Activated CD4-positive, alpha-beta T cell treated with anti-CD3 and anti-CD28 coated beads for 1 hour (primary cell): ENCODE data around the gene GRK5.

Experiments used
- DNase-seq: peaks from one replicate; pipeline ENCODE4 v3.0.0-alpha.2; 2020

GRK5 gene

DNA sequence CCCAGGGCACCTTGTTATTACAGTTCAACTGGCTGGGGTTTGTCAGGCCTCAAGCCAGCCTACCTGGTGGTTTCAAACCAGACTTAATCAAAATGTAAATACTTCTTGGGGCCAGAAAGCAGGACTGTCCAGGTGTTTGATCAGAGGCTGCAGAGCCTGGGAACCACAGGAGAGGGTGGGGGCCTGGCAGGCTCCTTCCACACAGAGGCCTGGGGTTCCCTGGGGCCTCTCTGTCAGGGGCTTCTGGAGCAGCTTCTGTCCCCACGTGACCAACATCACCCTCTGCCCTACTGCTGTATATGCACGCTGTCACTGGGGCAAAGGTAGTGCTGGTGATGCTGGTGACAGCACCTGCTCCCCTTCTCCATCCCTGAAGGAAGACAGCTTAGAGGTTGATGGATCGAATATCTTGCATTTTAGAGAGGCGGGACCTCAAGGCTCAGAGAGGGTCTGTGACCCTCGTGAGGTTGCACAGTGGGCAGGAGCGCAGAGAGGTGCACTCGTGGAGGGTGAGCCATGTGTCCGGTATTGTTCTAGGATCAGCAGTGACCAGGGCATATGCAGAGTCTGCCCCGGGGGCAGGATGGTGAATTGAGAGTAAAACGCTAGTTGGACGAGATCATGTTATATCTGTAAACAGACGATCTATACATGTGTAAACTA, 95.4 kb downstream of the GRK5 start:
- no peak for DNase-seq

DNA sequence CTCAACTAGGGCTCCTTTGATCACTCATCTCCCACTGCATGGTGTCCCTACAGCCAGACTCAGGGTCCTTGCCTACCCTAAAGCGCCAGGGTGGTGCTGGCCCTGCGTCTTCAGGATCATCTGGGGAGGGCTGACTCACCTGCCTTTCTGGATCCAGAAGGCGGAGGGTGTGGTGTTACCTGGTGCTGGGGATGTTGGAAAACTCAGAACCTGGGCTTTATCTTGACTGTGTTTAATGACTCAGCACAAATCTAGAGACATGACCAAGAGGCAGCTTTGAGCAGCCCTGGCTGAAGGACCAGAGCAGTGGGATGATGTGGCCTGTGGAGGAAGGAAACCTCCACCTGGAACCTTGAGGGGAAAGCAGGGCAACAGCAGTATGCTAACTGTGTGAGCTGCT, 96.5 kb downstream of the GRK5 start:
- no peak for DNase-seq

DNA sequence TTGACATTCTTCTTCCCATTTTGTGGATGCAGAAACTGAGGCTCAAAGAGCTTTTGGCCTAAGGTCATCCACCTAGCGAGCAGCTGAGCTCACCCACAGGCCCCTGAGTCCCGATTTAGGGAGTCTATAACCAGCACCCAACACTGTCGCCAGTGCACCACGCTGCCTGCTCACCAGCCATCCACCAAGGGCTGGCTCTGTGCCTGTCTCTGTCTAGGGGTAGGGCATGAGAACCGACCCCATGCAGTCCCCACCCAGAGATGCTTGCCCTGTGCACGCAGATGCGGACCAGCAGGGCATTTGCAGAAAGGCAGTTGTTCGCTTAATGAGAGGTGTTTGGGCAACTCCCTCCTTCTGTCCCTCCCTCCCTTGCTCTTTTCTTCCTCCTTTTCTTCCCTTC, 97.2 kb downstream of the GRK5 start:
- DNase-seq: no peak

DNA sequence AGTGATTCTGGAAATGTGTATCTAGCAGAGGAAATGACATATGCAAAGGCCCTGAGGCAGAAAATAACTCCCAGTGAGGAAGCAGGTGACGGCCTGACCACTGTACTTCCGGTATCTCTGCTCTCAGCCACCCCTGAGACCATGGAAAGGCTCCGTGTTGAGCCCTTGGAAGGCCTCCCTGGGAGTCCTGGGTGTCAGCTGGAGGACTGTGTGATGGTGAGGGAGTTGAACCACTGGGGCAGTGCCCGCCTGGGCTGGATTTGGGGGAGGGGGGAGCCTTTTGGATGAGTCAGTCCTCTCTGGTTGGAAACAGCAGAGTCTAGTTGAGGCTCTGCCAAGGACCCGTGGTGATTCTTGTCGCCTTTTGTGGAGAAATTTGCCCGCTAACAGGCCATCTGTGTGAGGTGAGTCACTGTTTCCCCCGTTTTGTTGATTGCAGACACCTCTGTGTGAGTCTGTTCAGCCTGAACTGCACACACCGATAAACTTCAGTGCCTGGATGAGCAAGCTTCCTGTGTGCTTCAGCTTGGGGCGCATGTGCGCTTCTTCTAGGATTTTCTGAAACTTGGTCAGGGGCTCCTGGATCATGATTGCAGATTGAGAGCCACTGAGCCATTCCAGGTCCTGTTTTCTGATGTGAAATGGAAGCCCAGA, 98.6 kb downstream of the GRK5 start:
- peak; percentile 80 for DNase-seq

GRCh38 chr10:119306514-119306951, 99.2 kb downstream of the GRK5 start:
- peak; percentile 62 for DNase-seq

GRCh38 chr10:119306986-119307392, 99.6 kb downstream of the GRK5 start:
- no peak for DNase-seq

DNA sequence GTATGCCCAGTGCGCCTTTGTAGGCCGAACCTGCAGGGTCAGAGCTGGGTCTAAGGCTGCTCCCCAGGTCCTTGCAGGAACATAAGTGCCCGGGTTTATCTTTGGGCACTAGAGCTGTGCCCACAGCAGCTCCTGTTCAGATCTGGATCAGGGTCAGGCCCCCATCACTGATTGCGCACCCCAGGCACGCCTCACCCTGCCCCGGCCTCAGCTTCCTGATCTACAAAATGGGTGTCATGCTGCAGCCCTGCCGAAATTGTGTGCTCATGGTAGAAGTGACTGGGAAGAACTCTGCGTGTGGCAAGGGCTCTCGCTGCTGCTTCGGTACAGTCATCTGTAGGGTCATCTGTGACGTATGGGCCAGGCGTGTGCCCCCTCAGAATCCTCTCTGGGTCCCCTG, 100.7 kb downstream of the GRK5 start:
- no peak for DNase-seq

- no peak for DNase-seq
Measured at GRCh38 chr10:119308551-119309422, 101.4 kb downstream of the GRK5 start.

- DNase-seq: no peak
Measured at GRCh38 chr10:119309423-119309770, 102.0 kb downstream of the GRK5 start.

GRCh38 chr10:119310806-119311205, 103.4 kb downstream of the GRK5 start:
- DNase-seq: no peak

DNA sequence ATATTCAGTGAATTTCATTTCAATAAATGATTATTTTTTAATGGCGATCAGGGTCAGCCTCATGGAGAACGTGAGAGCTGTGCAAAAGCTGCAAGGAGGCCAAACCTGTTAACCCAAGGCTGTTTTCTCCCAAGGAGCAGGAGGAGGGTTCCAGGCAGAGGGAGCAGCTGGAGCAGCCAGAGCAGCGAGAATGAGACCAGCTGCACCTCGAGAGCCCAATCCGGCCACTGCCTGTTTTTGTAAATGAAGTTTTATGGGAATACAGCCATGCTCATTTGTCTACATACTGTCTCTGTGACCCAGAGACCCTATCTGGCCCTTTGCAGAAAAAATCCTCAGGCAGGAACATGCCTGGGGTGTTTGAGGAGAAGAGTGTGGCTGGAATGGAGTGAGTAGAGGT, 104.9 kb downstream of the GRK5 start:
- no peak for DNase-seq

DNA sequence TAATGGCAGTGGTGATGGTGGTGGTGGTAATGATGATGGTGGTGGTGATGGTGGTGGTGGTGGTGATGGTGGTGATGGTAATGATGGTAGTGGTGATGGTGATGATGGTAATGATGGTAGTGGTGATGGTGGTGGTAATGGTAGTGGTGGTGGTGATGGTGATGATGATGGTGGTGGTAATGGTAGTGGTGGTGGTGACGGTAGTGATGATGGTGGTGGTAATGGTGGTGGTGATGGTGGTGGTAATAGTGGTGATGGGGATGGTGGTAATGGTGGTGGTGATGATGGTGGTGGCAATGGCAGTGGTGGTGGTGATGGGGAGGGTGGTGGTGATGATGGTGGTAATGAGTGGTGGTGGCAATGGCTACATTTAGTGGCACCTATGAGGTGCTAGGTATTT, 105.7 kb downstream of the GRK5 start:
- no peak for DNase-seq

GRCh38 chr10:119313644-119314043, 106.3 kb downstream of the GRK5 start:
- DNase-seq: no peak

DNA sequence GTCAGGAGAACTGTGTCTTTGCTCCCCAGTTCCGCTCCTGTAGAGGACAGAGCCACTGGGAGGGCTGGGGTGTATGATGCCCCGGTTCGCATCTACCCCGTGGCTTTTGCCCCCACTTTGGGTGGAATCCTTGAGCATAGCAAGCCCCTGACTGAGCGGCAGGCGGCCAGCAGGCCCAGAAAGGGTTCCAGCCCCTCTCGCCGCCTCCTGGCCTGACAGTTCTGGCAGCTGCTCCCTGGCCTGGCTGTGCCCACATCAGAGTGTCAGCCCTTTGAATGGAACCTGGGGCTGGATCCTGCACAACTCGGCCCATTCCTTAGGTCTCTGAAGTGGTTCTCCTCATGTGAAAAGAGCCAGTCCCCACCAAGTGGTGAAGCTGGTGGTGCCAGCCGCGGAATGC, 106.7 kb downstream of the GRK5 start:
- no peak for DNase-seq

DNA sequence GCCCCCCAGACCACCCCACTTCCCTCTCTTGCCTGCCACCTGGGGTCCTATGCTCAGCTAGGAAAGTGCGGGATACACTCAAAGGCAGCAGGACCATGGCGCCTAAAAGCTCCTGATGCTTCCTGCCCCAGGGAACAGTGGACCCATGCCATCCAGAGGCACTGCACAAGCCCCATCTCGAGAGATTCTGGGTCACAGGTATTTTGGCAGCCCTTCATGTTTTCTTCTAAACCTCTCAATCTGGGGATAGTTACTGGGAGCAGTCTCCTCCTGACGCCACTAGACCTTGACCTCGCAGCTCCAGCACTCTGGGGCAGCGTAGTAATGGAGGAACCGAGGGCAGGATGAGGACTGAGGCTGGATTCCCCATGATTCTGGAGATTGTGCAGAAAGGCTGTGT, 107.1 kb downstream of the GRK5 start:
- no peak for DNase-seq

- peak; percentile 65 for DNase-seq
Measured at GRCh38 chr10:119315128-119316001, 108.0 kb downstream of the GRK5 start.

DNA sequence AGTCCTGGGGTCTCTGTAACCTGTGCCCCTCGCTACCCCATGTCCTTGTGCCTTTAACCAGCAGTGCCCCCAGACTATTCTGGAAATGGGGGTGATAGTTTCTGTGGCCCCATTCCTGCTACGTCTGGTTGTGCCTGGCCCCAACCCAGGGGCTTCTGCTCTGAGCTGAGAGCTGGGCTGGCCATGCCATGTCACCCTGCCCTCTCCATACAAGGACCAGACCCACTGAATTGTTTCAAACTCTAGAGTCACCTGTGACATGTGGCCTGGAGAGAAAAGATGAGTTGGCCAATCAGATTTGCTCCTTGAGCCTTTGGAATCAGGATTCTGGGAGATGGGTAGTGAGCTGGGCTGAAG, 108.6 kb downstream of the GRK5 start:
- no peak for DNase-seq

DNA sequence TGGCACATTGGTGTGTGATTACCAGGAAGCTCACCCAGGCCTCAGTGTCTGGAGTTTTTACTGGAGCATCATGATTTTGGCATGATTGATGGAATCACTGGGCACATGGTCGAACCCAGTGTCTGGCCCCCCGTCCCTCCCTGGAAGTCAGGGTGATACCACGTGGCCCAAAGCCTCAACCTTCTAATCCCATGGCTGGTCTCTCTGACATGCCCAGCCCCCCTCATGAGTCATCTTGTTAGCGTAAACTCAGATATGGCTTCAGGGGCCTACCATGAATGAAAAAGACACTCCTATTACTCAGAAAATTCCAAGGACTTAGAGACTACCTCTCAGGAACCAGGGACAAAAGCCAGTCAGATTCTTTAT, 109.3 kb downstream of the GRK5 start:
- DNase-seq: no peak

DNA sequence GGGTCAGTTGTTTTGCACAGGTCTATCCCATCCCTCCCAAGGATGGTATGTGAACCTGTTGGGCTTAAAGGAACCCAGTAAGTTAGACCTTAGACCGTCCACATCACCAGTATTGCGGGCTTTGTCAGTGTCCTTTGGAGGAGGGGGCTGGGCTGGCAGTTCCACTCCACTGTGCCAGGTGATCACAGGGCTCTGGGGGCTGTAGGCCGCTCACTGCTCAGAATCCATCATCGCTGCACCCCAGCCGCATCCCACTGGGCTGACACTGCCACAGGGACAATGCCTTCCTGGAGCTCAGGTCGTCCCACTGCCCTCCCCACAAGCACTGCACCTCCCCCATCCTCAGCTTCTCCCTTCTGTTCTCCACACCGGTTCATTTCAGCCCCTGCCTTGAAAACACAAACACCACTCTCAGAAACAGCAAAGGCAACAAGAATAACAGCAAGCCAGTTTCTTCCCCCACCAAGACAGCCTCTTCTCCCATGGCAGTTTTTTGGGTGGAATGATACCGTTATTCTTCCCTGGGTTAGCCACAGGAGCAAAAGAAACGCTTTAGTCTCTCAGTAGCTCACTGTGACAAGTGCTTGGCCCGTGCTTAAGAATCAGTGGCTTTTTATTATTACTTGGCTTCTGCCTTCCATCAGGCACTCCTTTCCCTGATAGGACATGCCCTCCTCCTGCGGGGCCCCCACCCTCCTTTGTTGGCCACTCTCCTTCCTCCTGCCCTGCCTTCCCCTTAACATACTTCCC, 111.2 kb downstream of the GRK5 start:
- no peak for DNase-seq

DNA sequence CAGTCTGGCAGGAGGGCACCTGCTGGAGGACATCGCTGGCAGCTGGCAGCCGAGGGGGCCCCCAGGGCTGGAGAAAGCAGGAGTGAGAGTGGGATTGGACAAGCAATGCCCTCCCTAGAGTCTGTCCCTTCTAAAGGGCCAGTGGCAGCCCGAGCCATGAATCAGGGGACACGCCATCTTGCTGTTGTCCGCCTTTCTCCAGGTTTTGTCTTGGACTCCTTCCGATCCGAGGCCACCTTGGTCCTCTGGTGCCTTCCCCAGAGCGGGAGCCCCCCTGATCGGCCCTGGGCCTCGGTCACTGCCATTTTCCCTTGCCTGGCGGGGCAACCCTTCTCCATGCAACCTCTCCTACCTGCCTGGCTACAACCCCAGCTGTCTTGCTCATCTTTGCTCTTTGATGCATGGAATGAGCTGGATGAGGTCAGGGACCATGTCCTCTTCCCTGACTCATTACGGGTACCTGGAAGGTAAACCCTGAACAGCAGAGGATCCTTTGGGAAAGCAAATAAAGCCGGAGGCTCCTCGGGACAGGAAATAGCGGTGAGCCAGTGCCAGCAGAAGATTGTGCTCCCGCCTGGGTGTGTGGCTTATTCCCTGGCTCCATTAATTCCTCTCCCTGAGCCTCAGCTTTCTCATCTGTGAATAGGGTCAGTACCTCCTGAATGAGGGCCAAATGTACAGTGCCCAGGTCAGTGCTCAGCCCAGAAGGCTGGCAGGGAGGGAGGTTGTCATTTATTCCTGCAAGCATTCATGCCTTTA, 112.0 kb downstream of the GRK5 start:
- no peak for DNase-seq

DNA sequence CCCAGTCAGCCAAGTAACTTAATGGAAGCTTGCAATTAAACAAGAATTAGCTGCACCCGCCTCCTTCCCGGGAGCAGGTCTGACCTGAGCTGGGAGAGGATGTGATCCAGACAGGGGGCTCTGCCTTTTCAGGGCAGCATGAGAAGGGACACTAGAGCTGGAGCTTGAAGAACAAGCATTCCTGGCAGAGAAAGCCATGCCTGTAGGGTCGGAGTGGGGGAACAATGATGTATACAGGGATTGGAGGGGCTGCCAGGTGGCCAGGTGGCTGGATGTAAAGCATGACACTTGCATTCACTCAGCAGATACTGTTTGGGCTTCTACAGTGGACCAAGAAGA, 112.5 kb downstream of the GRK5 start:
- DNase-seq: no peak

DNA sequence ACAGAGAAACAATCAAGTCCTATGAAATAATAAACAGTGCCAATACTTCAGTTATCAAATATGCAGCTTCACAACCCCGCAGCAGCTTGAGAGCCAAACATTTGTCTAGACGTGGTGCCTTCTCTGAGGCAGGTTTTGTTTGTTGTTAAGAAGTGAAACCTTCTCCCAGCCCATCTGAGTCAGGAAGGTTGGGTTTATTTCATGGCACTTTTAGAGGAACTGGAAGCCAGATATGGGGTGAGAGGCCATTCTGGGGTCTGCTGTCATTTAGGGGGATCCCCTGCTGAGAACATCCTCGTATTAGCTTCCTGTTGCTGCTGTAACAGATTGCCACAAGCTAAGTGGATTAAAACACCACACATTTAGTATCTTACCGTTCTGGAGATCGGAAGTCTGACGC, 113.6 kb downstream of the GRK5 start:
- no peak for DNase-seq
